PC-9 (cell line): Measurements from ENCODE around the gene TTR.

Experiments used
- CTCF ChIP-seq: fragments of 200-600 bp; sonication (generic); conservative IDR thresholded peaks from 2 replicates; pipeline ENCODE4 v1.6.1; 2017; ENCODE audit warnings: mixed run types, antibody characterized with exemption, mild to moderate bottlenecking, moderate library complexity
- EZH2 ChIP-seq: fragments of 200-600 bp; sonication (generic); IDR thresholded peaks from 2 replicates; pipeline ENCODE4 v1.8.0; 2017; ENCODE audit warnings: antibody characterized with exemption, low read depth

DNA sequence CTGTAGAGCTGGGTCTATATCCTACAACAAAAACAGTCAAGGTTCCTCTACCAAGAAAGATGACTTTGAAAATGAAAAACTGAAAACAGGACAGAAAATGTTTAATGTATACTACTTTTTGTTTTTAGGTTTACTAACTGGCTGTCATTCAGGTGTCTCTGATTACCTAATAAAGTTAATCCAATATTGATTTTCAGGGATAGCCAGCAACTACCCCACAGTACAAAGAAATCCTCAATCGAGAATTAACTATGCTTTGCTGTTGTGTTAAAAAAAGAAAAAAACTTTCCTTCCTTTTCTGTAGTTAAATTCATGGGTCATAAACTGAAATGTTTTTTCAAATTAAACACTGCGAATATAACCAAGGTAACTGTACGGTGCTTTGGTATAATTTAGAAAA is 45.8 kb downstream of the TTR start:
- TF ChIP-seq CTCF (no peak), EZH2 (no peak)
